HFF-Myc (cell line): ENCODE results near the gene WWOX.

Experiments used
- DNase-seq: peaks from one replicate; pipeline ENCODE4 v3.0.0-alpha.2; 2011; ENCODE audit warnings: low read depth; ENCODE audit errors: extremely low read depth
- H3K4me3 ChIP-seq: replicated peaks from 2 replicates; pipeline ENCODE4 v1.5.1; 2011; ENCODE audit warnings: low read depth, mild to moderate bottlenecking, control low read depth, low read length
- CTCF ChIP-seq: IDR thresholded peaks from 2 replicates; pipeline ENCODE4 v1.5.1; 2012; ENCODE audit warnings: mild to moderate bottlenecking, low read depth, low read length, control low read depth; ENCODE audit errors: missing control alignments

Gene WWOX

GRCh38 chr16:78102865-78103264, 3.4 kb downstream of the WWOX start:
- no peak for DNase-seq
- TF ChIP-seq CTCF, result no peak
- no peak overlapping the region for H3K4me3 ChIP-seq

DNA sequence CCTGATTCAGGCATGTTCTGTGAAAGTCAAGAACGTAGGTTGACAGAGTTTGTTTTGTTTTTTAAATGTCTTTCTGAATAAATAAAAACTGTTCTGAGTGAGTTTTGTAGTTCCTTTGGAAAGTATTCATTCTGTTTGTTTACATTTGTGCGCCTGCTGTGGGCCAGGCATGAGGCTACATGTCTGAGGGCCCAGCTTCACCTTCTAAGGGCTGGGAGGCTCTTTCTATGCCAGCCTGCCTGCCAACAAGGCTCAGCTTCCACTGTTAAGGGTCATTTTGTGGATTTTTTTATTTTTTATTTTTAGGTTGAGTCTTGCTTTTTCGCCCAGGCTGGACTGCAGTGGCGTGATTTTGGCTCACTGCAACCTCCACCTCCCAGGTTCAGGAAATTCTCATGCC, 6.1 kb downstream of the WWOX start:
- no peak for TF ChIP-seq CTCF
- no peak overlapping the region for H3K4me3 ChIP-seq
- no peak for DNase-seq

DNA sequence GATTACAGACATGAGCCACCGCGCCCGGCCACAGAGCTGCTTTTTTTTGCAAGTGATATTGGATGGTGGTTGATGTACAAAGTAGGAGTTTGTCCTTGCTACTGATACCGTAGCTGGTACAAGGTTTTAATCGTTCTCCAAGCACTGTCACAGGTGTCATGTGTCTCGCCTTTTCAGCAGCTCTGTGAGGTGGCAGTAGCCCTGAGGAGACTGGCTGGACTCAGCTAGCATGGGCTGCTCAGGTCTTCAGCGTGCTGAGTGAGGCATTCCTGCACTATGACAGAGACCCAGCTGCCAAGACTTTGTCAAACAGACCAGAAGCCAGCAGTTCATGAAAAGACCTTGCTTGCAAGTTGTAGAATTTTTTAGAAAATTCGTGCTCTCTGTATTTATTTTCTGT, 7.2 kb downstream of the WWOX start:
- no peak for DNase-seq
- TF ChIP-seq CTCF, result no peak
- no peak overlapping the region for H3K4me3 ChIP-seq

- no peak overlapping the region for H3K4me3 ChIP-seq
- TF ChIP-seq CTCF, result no peak
- DNase-seq, result no peak
These were observed 9.0 kb downstream of the WWOX start for GRCh38 chr16:78108451-78108850.

DNA sequence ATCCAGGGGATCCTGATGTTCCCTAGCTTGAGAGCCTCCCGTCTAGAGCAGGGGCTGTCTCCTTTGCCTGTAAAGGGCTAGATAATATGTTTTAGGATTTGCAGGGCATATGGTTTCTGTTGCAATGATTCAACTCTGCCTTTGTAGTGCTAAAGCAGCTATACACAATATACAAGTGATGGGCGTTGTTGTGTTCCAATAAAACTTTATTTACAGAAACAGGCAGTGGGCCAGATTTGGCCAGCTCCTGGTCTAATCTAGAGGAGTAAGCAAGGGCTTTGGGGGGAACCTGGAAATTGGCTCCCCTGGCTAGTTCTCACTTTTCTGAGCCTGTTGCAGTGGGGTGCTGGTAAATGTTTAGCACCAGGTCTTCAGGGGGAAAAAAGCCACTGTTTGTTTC, 13.8 kb downstream of the WWOX start:
- TF ChIP-seq CTCF, result no peak
- no peak overlapping the region for H3K4me3 ChIP-seq
- DNase-seq, result no peak

- DNase-seq, result no peak
- H3K4me3 ChIP-seq, result no peak overlapping the region
- no peak for TF ChIP-seq CTCF
These were observed 16.2 kb downstream of the WWOX start for GRCh38 chr16:78115659-78116058.

GRCh38 chr16:78116946-78117345, 17.5 kb downstream of the WWOX start:
- H3K4me3 ChIP-seq, result no peak overlapping the region
- no peak for TF ChIP-seq CTCF
- DNase-seq, result no peak
